ENCODE data around the gene NTSR1.

DNA sequence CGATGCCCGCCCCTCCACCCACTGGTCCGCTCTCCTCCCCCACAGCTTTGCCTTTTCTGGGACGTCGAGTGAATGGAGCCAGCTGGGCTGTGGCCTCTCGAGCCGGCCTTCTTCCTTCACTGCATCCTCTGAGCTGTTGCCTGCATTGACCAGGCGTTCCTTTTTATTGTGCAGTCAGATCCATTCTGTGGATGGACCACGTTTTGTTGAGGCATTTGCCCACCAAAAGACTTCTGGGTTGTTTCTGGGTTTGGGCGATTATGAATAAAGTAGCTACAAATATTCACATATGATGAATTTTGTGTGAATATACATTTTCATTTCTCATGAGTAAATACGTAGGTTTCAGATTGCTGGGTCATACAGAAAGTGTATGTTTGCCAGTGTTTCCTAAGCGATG, 9.9 kb downstream of the NTSR1 start:
- TF ChIP-seq CTCF (IDR thresholded peaks at IDR 0.05; ENCODE audit: low read depth, low read length) (no peak), EZH2phosphoT487 (IDR thresholded peaks at IDR 0.05; ENCODE audit: low read depth) (no peak)

All from OCI-LY3 (cell line).